AG04450 (cell line): Measurements from ENCODE around the gene KCTD16. TPM values are rescaled to one million over a fixed set of nuclear protein-coding genes. Genes with fewer than 3 reads are reported as not detected.

Source experiments
- CTCF ChIA-PET: fragments of 300-600, 350-600 bp; formaldehyde crosslinking; extraction: SDS; loops from one replicate; lab custom pipeline; 2022; ENCODE audit warnings: antibody characterized with exemption, inconsistent platforms; lab: Charles Lee
- POLR2A ChIA-PET: fragments of 350-600 bp; formaldehyde crosslinking; extraction: SDS; loops from one replicate; lab custom pipeline; 2021; ENCODE audit warnings: antibody characterized with exemption, inconsistent platforms; lab: Yijun Ruan, JAX
- DNase-seq: peaks from one replicate; pipeline ENCODE4 v3.0.0-alpha.2; 2011; ENCODE audit warnings: low read depth, low spot score
- H3K27ac ChIP-seq: one replicate; pipeline ENCODE4 v1.5.1; 2012; ENCODE audit warnings: low read depth, low read length, control low read depth
- H3K27me3 ChIP-seq: one replicate; pipeline ENCODE4 v1.6.0; 2012; ENCODE audit warnings: low read length; ENCODE audit not compliant: control insufficient read depth, insufficient read depth
- H3K4me3 ChIP-seq: 2 replicates; pipeline ENCODE4 v1.5.1; 2011; ENCODE audit warnings: mild to moderate bottlenecking, low read depth, low read length, control low read depth
- H3K9me3 ChIP-seq: 2 replicates; pipeline ENCODE4 v1.5.1; 2012; ENCODE audit warnings: low read length; ENCODE audit not compliant: control insufficient read depth, insufficient read depth
- polyA plus RNA-seq: library from polyadenylated mRNA; depleted of rRNA; stranded (reverse); fragments of >200 nt; gene quantifications from 2 replicates; pipeline ENCODE4 v1.2.3, GENCODE V29; 2011
- TF ChIP-seq, protein P1 (sequence below): IDR thresholded peaks from 2 replicates; pipeline ENCODE4 v1.5.1; 2011; ENCODE audit warnings: low read depth, low read length, control low read depth, inconsistent platforms

Gene KCTD16
- polyA plus RNA-seq, 1 experiment, result 0.38 TPM

DNA sequence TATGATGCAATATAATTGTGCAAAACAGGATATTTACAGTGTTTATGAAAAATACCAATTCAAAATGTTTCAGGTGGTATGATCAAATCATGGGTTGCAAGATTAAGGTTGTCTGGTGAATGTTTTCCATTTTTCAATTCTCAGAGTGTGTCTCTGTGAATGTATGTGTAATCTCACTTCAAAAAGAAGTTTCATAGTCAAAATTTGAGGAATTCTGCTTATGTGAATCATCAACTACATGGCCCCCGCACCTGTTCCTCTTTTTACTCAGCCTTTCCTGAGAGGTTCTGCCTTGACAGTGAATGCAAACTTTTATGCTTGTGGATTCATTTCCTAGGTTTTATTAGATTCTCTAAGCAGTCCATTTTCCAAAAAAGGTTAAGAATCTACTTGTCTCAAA lies 32.1 kb downstream of the KCTD16 start:
- H3K27ac ChIP-seq, result no peak overlapping the region
- POLR2A ChIA-PET, result no interaction called here
- H3K4me3 ChIP-seq, result no peak overlapping the region
- TF ChIP-seq, protein P1, sequence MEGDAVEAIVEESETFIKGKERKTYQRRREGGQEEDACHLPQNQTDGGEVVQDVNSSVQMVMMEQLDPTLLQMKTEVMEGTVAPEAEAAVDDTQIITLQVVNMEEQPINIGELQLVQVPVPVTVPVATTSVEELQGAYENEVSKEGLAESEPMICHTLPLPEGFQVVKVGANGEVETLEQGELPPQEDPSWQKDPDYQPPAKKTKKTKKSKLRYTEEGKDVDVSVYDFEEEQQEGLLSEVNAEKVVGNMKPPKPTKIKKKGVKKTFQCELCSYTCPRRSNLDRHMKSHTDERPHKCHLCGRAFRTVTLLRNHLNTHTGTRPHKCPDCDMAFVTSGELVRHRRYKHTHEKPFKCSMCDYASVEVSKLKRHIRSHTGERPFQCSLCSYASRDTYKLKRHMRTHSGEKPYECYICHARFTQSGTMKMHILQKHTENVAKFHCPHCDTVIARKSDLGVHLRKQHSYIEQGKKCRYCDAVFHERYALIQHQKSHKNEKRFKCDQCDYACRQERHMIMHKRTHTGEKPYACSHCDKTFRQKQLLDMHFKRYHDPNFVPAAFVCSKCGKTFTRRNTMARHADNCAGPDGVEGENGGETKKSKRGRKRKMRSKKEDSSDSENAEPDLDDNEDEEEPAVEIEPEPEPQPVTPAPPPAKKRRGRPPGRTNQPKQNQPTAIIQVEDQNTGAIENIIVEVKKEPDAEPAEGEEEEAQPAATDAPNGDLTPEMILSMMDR, result no peak
- CTCF ChIA-PET, result interaction anchor here (1.1 to 3.6 kb wide), 11 partner anchors 265 to 1897 kb away, joined by 3 to 50 read pairs (median 4); no protein-coding TSS in a partner anchor
- no peak for DNase-seq
- H3K9me3 ChIP-seq, result no peaks in the 10 kb centered on the region
- H3K27me3 ChIP-seq, result peaks cover 6% of the 10 kb centered on the region

DNA sequence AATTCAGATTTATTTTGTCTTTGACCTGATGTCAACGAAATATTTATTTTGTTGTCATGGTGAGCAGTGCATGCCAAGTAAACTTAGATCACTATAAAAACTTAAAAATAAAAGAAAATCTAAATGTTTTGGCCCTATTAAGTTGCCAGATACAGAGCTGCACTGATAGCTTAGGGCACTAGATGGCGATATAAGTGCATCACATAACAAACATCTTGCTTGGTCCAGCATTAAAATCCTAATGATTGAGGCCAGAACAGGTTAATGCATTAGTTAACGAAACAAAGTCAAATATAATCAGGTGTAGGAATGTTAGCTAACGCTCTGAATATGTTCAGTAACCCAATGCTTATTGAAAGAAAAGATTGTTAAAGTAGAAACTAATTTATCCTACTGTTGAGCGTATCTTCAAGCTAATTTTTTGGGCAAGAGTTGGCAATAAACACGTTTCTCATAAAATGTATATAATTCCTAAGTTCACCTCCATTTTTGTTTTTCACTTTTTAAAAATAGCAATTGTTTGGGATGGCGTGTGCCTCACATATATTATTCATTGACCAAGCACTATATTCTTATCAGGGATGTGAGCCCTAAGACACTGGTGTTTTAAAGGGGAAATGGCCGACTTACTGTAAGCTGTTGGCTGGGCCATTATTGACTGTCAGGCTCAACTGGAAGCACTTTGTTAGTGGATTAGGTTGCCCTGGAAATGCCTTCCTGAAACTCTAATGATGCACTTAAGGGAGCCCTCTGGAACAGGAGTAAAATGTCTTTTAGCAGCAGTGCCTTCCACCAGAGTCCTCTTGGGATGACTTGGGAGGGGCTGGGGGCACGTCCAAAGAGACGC lies 33.3 kb downstream of the KCTD16 start:
- POLR2A ChIA-PET, result interaction anchor here (0.6 kb wide), 1 partner anchor 1278 kb away, joined by 7 read pairs; no protein-coding TSS in a partner anchor
- Histone ChIP-seq H3K9me3 (no peaks in the 10 kb centered on the region), H3K27ac (no peak overlapping the region), H3K4me3 (no peak overlapping the region), H3K27me3 (peaks cover 10% of the 10 kb centered on the region)
- TF ChIP-seq, protein P1, result peak; percentile 91
- CTCF ChIA-PET, result interaction anchor here (0.6 to 3.6 kb wide), 58 partner anchors 8 to 1926 kb away, joined by 3 to 50 read pairs (median 4); partner anchors contain the start of gene PRELID2
- DNase-seq, result no peak

DNA sequence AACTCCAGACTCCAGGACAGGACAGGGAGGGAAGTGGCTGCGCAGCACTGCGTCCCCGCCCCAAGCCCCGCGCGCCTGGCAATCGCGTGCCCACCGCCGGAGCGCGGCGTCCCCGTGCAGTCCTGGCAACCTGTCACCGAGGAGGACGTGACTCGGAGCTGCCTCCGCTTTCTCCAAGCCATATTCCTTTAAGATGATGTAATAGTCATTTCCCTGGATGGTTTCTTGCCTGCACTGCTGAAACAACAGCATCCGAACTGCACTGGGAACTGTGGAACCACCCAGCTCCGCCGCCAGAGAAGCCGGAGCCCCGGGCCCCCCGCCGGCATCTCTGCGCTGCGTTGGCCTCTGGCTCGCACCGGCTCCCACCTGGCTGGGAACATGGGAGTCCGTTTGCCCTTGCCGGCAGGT lies 34.5 kb downstream of the KCTD16 start:
- H3K27ac ChIP-seq, result no peak overlapping the region
- ChIA-PET CTCF (interaction anchor here (1.0 to 3.6 kb wide), 13 partner anchors 9 to 1925 kb away, joined by 3 to 50 read pairs (median 8); no protein-coding TSS in a partner anchor), POLR2A (no interaction called here)
- peak overlapping the region; percentile 55 for H3K4me3 ChIP-seq
- no peaks in the 10 kb centered on the region for H3K9me3 ChIP-seq
- TF ChIP-seq, protein P1, result no peak
- DNase-seq, result no peak
- H3K27me3 ChIP-seq, result peaks cover 12% of the 10 kb centered on the region

DNA sequence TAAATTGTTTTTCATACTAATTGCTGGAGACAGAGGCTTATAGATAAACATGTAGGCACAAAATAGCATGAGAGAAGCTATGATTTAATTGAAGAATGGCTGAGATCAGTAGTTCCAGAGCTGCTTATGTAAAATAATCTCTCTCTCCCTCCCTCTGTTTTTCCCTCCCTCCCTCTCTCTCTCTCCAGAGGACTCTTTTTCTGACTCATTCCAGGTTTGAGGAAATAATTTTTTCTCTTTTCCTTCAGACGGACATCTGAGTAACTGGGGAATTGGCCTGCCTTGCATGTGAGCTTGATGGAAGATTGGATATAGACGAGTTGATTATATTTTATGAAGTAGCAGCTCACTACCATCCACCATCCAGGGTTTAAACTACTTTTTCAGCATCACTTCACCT lies 35.5 kb downstream of the KCTD16 start:
- no peak overlapping the region for H3K27ac ChIP-seq
- ChIA-PET POLR2A (no interaction called here), CTCF (interaction anchor here (0.7 to 3.6 kb wide), 5 partner anchors 185 to 1683 kb away, joined by 4 to 50 read pairs (median 6); no protein-coding TSS in a partner anchor)
- H3K4me3 ChIP-seq, result no peak overlapping the region
- DNase-seq, result no peak
- no peaks in the 10 kb centered on the region for H3K9me3 ChIP-seq
- TF ChIP-seq, protein P1, result no peak
- peaks cover 12% of the 10 kb centered on the region for H3K27me3 ChIP-seq
